Fibroblast of lung (primary cell): Measurements from ENCODE around the gene SYNPR. TPM values are rescaled to one million over a fixed set of nuclear protein-coding genes. Genes with fewer than 3 reads are reported as not detected.
A peak's percentile ranks its signal among the peaks of the same experiment; 100 is the strongest.

Experiments
- DNase-seq, 2 donors: peaks; one replicate each; pipeline versions ENCODE4 v3.0.0 to v3.0.0-alpha.2; 2010; ENCODE audit warnings: low read depth in 2 of 2
- H2AFZ ChIP-seq: 2 replicates; pipeline ENCODE4 v1.5.1; 2012; ENCODE audit warnings: low read length, control low read depth, inconsistent platforms
- H3K27ac ChIP-seq: 2 replicates; pipeline ENCODE4 v1.5.1; 2011; ENCODE audit warnings: low read length, control low read depth; ENCODE audit not compliant: insufficient read depth
- H3K27me3 ChIP-seq: 2 replicates; pipeline ENCODE4 v1.5.1; 2011; ENCODE audit warnings: mild to moderate bottlenecking, low read length; ENCODE audit not compliant: control insufficient read depth, insufficient read depth
- H3K36me3 ChIP-seq: 2 replicates; pipeline ENCODE4 v1.5.1; 2011; ENCODE audit warnings: low read length; ENCODE audit not compliant: control insufficient read depth, insufficient read depth
- H3K4me1 ChIP-seq: 2 replicates; pipeline ENCODE4 v1.5.1; 2011; ENCODE audit warnings: low read length; ENCODE audit not compliant: control insufficient read depth, insufficient read depth; ENCODE audit errors: extremely low read depth
- H3K4me2 ChIP-seq: 2 replicates; pipeline ENCODE4 v1.5.1; 2011; ENCODE audit warnings: low read length, control low read depth; ENCODE audit not compliant: insufficient read depth; ENCODE audit errors: extremely low read depth
- H3K4me3 ChIP-seq, 4 experiments: fragments of 200-600 bp in 1 of 4; sonication (generic) in 1 of 4; replicated peaks in 1 of 4; 2 replicates each; pipeline ENCODE4 v1.5.1; 2011 to 2016; ENCODE audit warnings: low read length in 4 of 4, low read depth in 3 of 4, mild to moderate bottlenecking in 3 of 4, control low read depth in 2 of 4, inconsistent platforms in 1 of 4, mixed read lengths in 1 of 4; ENCODE audit not compliant: insufficient read depth in 1 of 4; ENCODE audit errors: control extremely low read depth in 1 of 4
- H3K79me2 ChIP-seq: 2 replicates; pipeline ENCODE4 v1.5.1; 2012; ENCODE audit warnings: mild to moderate bottlenecking, low read length, inconsistent platforms; ENCODE audit not compliant: control insufficient read depth, insufficient read depth
- H3K9ac ChIP-seq: 2 replicates; pipeline ENCODE4 v1.5.1; 2011; ENCODE audit warnings: mild to moderate bottlenecking, low read length, control low read depth; ENCODE audit not compliant: insufficient read depth
- H3K9me3 ChIP-seq: 2 replicates; pipeline ENCODE4 v1.5.1; 2012; ENCODE audit warnings: low read depth, low read length; ENCODE audit not compliant: control insufficient read depth, insufficient read depth
- H4K20me1 ChIP-seq: 2 replicates; pipeline ENCODE4 v1.5.1; 2011; ENCODE audit warnings: low read length; ENCODE audit not compliant: control insufficient read depth, insufficient read depth; ENCODE audit errors: extremely low read depth
- EZH2 ChIP-seq: IDR thresholded peaks from 2 replicates; pipeline ENCODE4 v1.5.1; 2012; ENCODE audit warnings: low read length, control low read depth, mild to moderate bottlenecking; ENCODE audit errors: missing control alignments
- polyA plus RNA-seq, 2 donors: library from polyadenylated mRNA; depleted of rRNA in 1 of 2; stranded (reverse) in 1 of 2; unstranded in 1 of 2; fragments of >200 nt; gene quantifications; 2 replicates each; pipeline ENCODE4 v1.2.1, GENCODE V29; 2011 to 2012; ENCODE audit warnings: missing spikeins in 1 of 2
- total RNA-seq: library from RNA; depleted of rRNA; stranded (reverse); fragments of >200 nt; gene quantifications from 2 replicates; pipeline ENCODE4 v1.2.1, GENCODE V29; 2014
- TF ChIP-seq, protein P1 (sequence below), 2 donors: IDR thresholded peaks in 1 of 2; conservative IDR thresholded peaks in 1 of 2; 1 replicate in 1 of 2; 2 replicates in 1 of 2; pipeline ENCODE4 v1.5.1; 2011 to 2012; ENCODE audit warnings: low read length in 2 of 2, control low read depth in 1 of 2, inconsistent platforms in 1 of 2, low read depth in 1 of 2, mild to moderate bottlenecking in 1 of 2

The SYNPR gene
- total and polyA plus RNA-seq, 2 donors (not counting 1 experiment from before 2014, with no cell fraction given): not detected

DNA sequence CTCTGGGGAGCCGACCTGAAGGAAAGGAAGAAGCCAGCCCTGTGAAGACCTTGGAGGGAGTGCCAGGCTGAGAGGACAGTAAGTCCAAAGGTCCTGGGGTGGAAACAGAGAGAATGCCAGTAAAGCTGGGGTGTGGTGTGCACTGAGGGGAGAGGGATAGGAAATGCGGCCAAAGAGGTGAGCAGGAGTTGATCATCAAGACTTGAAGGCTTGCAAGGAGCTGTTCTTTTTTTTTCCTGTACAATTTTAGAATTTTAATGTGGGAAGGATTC, 73.8 kb downstream of the SYNPR start:
- no peaks in the 10 kb centered on the region for H4K20me1 ChIP-seq
- H3K36me3 ChIP-seq: no peaks in the 10 kb centered on the region
- H3K9ac ChIP-seq: no peak overlapping the region
- H2AFZ ChIP-seq: no peak overlapping the region
- DNase-seq: no peak
- TF ChIP-seq, protein P1, sequence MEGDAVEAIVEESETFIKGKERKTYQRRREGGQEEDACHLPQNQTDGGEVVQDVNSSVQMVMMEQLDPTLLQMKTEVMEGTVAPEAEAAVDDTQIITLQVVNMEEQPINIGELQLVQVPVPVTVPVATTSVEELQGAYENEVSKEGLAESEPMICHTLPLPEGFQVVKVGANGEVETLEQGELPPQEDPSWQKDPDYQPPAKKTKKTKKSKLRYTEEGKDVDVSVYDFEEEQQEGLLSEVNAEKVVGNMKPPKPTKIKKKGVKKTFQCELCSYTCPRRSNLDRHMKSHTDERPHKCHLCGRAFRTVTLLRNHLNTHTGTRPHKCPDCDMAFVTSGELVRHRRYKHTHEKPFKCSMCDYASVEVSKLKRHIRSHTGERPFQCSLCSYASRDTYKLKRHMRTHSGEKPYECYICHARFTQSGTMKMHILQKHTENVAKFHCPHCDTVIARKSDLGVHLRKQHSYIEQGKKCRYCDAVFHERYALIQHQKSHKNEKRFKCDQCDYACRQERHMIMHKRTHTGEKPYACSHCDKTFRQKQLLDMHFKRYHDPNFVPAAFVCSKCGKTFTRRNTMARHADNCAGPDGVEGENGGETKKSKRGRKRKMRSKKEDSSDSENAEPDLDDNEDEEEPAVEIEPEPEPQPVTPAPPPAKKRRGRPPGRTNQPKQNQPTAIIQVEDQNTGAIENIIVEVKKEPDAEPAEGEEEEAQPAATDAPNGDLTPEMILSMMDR (conservative IDR thresholded peaks at IDR 0.05 in 1 of 2, IDR thresholded peaks at IDR 0.05 in 1 of 2; ENCODE audit: low read depth in 1 of 2, low read length in 2 of 2): no peak
- TF ChIP-seq EZH2: no peak
- no peak overlapping the region for H3K27ac ChIP-seq
- no peak overlapping the region for H3K4me3 ChIP-seq
- H3K4me1 ChIP-seq: no peaks in the 10 kb centered on the region
- no peaks in the 10 kb centered on the region for H3K79me2 ChIP-seq
- H3K4me2 ChIP-seq: no peak overlapping the region
- no peaks in the 10 kb centered on the region for H3K9me3 ChIP-seq
- H3K27me3 ChIP-seq: no peaks in the 10 kb centered on the region

DNA sequence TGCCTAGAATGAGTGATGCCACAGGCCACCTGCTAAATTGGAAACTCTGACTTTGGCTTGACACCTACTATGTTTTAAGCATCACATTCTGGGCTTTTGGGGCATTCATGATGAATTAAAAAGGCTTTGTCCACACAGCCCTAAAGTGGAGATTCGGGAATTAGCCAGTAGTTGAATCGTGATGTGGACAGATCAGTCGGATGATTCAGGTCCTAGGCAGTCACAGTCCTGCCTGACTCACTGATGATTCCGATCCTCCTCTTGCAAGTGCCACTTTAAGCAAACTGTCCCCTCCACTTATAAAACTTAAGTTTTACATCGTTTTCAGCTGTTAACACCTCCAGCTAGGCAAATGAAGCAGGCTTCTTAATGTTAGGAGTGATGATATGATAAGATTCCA, 75.3 kb downstream of the SYNPR start:
- H3K79me2 ChIP-seq: no peaks in the 10 kb centered on the region
- no peaks in the 10 kb centered on the region for H3K36me3 ChIP-seq
- no peak overlapping the region for H3K9ac ChIP-seq
- peak; percentile 20 to 77 for DNase-seq
- TF ChIP-seq EZH2: no peak
- TF ChIP-seq, protein P1 (conservative IDR thresholded peaks at IDR 0.05 in 1 of 2, IDR thresholded peaks at IDR 0.05 in 1 of 2; ENCODE audit: low read depth in 1 of 2, low read length in 2 of 2): no peak
- H3K9me3 ChIP-seq: no peaks in the 10 kb centered on the region
- H3K27ac ChIP-seq: no peak overlapping the region
- no peaks in the 10 kb centered on the region for H3K4me1 ChIP-seq
- no peaks in the 10 kb centered on the region for H3K27me3 ChIP-seq
- no peaks in the 10 kb centered on the region for H4K20me1 ChIP-seq
- no peak overlapping the region for H2AFZ ChIP-seq
- H3K4me2 ChIP-seq: no peak overlapping the region
- no peak overlapping the region for H3K4me3 ChIP-seq

DNA sequence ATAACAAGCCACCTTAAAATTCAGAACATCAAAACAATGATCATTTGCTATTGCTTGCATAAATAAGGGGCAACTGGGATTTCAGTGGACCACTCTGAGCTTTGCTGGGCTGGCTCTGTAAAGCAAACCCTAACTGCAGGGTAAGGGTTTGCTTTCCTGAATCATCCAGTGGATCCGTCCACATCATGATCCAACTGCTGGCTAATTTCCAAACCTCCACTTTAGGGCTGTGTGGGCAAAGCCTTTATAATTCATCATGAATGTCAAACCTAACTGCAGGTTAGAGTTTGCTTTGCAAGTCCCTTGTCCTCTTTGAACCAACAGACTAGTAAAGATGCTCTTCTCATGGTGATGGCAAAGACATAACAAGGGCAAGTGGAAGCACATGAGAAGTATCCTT, 76.1 kb downstream of the SYNPR start:
- no peak overlapping the region for H3K9ac ChIP-seq
- no peaks in the 10 kb centered on the region for H3K9me3 ChIP-seq
- H3K27ac ChIP-seq: no peak overlapping the region
- H3K4me3 ChIP-seq: no peak overlapping the region
- no peaks in the 10 kb centered on the region for H3K4me1 ChIP-seq
- H3K36me3 ChIP-seq: no peaks in the 10 kb centered on the region
- no peak overlapping the region for H2AFZ ChIP-seq
- peak in 1 of 2 donors; percentile 42 for DNase-seq
- TF ChIP-seq, protein P1 (conservative IDR thresholded peaks at IDR 0.05 in 1 of 2, IDR thresholded peaks at IDR 0.05 in 1 of 2; ENCODE audit: low read depth in 1 of 2, low read length in 2 of 2): no peak
- no peak for TF ChIP-seq EZH2
- H3K27me3 ChIP-seq: no peaks in the 10 kb centered on the region
- no peak overlapping the region for H3K4me2 ChIP-seq
- no peaks in the 10 kb centered on the region for H3K79me2 ChIP-seq
- no peaks in the 10 kb centered on the region for H4K20me1 ChIP-seq
